MCF 10A (cell line): ENCODE data around the gene PARP6. TPM values are rescaled to one million over a fixed set of nuclear protein-coding genes. Genes with fewer than 3 reads are reported as not detected.

ENCODE experiments used
- BruUV-seq: library from RNA; stranded (reverse); fragments of 400-500 nt; replicated peaks from 2 replicates; lab custom pipeline; 2021; lab: Mats Ljungman, UMichigan
- CTCF ChIA-PET: fragments of 300-600 bp; sonication (Branson Sonifier 250); formaldehyde crosslinking; extraction: SDS; loops from one replicate; lab custom pipeline; 2021; ENCODE audit warnings: antibody characterized with exemption, inconsistent platforms; lab: Yijun Ruan, JAX
- POLR2A ChIA-PET: fragments of 300-600, 350-650 bp; sonication (Branson Sonifier 250); formaldehyde crosslinking; extraction: SDS; loops from one replicate; lab custom pipeline; 2020; ENCODE audit warnings: antibody characterized with exemption, inconsistent platforms; lab: Yijun Ruan, JAX
- DNase-seq: peaks from one replicate; pipeline ENCODE4 v3.0.0-alpha.2; 2018; ENCODE audit not compliant: unreplicated experiment
- H3K27ac Mint-ChIP-seq: one replicate; pipeline ENCODE4 v1.8.0; 2022; ENCODE audit warnings: mild to moderate bottlenecking, low read depth, mixed read lengths; ENCODE audit not compliant: unreplicated experiment
- H3K27me3 Mint-ChIP-seq: one replicate; pipeline ENCODE4 v1.8.0; 2022; ENCODE audit warnings: mixed read lengths; ENCODE audit not compliant: insufficient read depth, unreplicated experiment
- H3K36me3 Mint-ChIP-seq: one replicate; pipeline ENCODE4 v1.8.0; 2022; ENCODE audit warnings: mild to moderate bottlenecking, moderate library complexity, mixed read lengths; ENCODE audit not compliant: insufficient read depth, unreplicated experiment
- H3K4me1 Mint-ChIP-seq: one replicate; pipeline ENCODE4 v1.8.0; 2022; ENCODE audit warnings: mixed read lengths; ENCODE audit not compliant: insufficient read depth, unreplicated experiment
- H3K4me3 Mint-ChIP-seq: one replicate; pipeline ENCODE4 v1.8.0; 2022; ENCODE audit warnings: mild to moderate bottlenecking, moderate library complexity, mixed read lengths; ENCODE audit not compliant: unreplicated experiment
- H3K9me3 Mint-ChIP-seq: one replicate; pipeline ENCODE4 v1.8.0; 2022; ENCODE audit warnings: mixed read lengths; ENCODE audit not compliant: unreplicated experiment
- intact Hi-C: fragments of 100-400 bp; cut with micrococcal nuclease; formaldehyde crosslinking; loops from 2 replicates; pipeline ENCODE4 v1.14.1; 2022
- total RNA-seq: library from RNA; stranded (reverse); gene quantifications from 2 replicates; pipeline ENCODE4 v1.2.3, GENCODE V29; 2022
- TF ChIP-seq, protein P1 (sequence below): fragments of 200-600 bp; IDR thresholded peaks from one replicate; pipeline ENCODE4 v1.8.0; 2022; ENCODE audit warnings: antibody characterized with exemption, mild to moderate bottlenecking; ENCODE audit not compliant: unreplicated experiment

PARP6 gene
- total RNA-seq, 1 experiment from 2014 or later: 117 TPM

DNA sequence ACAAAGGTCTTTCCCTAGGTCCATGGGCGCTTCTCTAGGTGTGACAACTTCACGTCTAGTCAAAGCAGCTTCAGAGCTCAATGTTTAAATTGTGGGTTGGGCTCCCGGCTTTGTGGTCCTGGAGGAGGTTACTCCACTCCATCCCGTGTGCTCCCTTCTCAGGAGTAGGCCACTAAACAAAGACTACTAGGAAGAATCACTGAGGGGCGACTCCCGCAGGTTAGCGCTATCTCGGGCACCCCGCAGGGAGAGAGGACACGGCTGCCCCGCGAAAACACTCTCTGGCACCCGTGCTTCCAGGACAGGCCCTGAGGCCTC, 500 bp downstream of the PARP6 start:
- H3K4me3 Mint-ChIP-seq: peak overlapping the region; percentile 80
- peaks cover 20% of the 10 kb centered on the region for H3K4me1 Mint-ChIP-seq
- H3K9me3 Mint-ChIP-seq: no peaks in the 10 kb centered on the region
- peak overlapping the region; percentile 86 for H3K27ac Mint-ChIP-seq
- TF ChIP-seq, protein P1, sequence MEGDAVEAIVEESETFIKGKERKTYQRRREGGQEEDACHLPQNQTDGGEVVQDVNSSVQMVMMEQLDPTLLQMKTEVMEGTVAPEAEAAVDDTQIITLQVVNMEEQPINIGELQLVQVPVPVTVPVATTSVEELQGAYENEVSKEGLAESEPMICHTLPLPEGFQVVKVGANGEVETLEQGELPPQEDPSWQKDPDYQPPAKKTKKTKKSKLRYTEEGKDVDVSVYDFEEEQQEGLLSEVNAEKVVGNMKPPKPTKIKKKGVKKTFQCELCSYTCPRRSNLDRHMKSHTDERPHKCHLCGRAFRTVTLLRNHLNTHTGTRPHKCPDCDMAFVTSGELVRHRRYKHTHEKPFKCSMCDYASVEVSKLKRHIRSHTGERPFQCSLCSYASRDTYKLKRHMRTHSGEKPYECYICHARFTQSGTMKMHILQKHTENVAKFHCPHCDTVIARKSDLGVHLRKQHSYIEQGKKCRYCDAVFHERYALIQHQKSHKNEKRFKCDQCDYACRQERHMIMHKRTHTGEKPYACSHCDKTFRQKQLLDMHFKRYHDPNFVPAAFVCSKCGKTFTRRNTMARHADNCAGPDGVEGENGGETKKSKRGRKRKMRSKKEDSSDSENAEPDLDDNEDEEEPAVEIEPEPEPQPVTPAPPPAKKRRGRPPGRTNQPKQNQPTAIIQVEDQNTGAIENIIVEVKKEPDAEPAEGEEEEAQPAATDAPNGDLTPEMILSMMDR: no peak
- intact Hi-C loops: loop anchor here (1.0 to 2.0 kb wide), 4 partner anchors 42 to 73 kb away; no protein-coding TSS in a partner anchor
- DNase-seq: peak; percentile 27
- H3K36me3 Mint-ChIP-seq: peaks cover 36% of the 10 kb centered on the region
- no peaks in the 10 kb centered on the region for H3K27me3 Mint-ChIP-seq
- ChIA-PET POLR2A (interaction anchor here (0.7 to 3.3 kb wide), 12 partner anchors 8 to 72 kb away, joined by 3 to 18 read pairs (median 4); no protein-coding TSS in a partner anchor), CTCF (interaction anchor here (1.3 to 1.8 kb wide), 2 partner anchors 45 to 72 kb away, joined by 3 to 4 read pairs; no protein-coding TSS in a partner anchor)
- no TSS peak for BruUV-seq

DNA sequence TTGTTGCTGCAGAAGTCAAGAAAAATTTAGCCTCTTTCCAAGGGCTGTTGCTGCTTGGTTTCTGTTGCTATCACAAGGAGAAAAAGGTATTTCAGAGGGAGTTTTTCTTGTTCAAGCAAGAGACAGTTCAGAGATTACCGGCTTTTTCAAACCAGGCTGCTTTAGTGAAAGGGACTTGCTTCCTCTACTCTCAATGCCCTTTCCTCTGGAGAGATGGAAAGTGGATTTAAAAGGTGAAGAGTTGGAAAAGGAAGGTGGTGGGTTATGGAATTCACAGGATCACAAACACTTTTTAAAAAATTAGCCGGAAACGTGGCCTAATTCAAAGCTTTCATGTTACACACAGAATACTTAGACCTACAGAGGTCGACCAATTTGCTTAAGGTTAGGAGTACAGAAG, 1.1 kb downstream of the PARP6 start:
- intact Hi-C loops: no loop called here
- Mint-ChIP-seq H3K27ac (peak overlapping the region; percentile 86), H3K4me3 (peak overlapping the region; percentile 80), H3K4me1 (peaks cover 20% of the 10 kb centered on the region), H3K27me3 (no peaks in the 10 kb centered on the region), H3K36me3 (peaks cover 42% of the 10 kb centered on the region), H3K9me3 (no peaks in the 10 kb centered on the region)
- POLR2A ChIA-PET: interaction anchor here (0.7 to 3.2 kb wide), 12 partner anchors 8 to 202 kb away, joined by 3 to 12 read pairs (median 5); no protein-coding TSS in a partner anchor
- no peak for DNase-seq
- no TSS peak for BruUV-seq
- TF ChIP-seq, protein P1: no peak
- CTCF ChIA-PET: interaction anchor here (1.0 to 1.8 kb wide), 3 partner anchors 10 to 71 kb away, joined by 3 to 4 read pairs (median 3); no protein-coding TSS in a partner anchor

DNA sequence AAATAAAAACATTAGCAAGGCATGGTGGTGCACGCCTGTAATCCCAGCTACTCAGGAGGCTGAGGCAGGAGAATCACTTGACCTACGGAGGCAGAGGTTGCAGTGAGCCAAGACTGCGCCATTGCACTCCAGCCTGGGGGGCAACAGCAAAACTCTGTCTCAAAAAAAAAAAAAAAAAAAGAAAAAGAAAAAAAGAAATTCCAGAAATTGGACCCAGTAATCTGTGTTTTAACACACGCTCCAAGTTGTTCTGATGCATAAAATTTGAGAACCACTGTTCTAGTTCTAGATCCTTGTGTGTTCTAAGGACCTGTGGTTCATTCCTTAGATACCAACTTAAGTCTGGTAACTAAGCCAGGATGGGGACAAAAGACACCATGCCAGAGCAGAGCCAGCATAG, 2.6 kb downstream of the PARP6 start:
- H3K9me3 Mint-ChIP-seq: no peaks in the 10 kb centered on the region
- H3K27ac Mint-ChIP-seq: no peak overlapping the region
- H3K36me3 Mint-ChIP-seq: peaks cover 57% of the 10 kb centered on the region
- no TSS peak for BruUV-seq
- TF ChIP-seq, protein P1: no peak
- H3K27me3 Mint-ChIP-seq: no peaks in the 10 kb centered on the region
- ChIA-PET CTCF (interaction anchor here (0.7 kb wide), 1 partner anchor 92 kb away, joined by 4 read pairs; no protein-coding TSS in a partner anchor), POLR2A (interaction anchor here (1.0 to 3.2 kb wide), 3 partner anchors 43 to 402 kb away, joined by 3 to 12 read pairs (median 5); no protein-coding TSS in a partner anchor)
- intact Hi-C loops: no loop called here
- H3K4me1 Mint-ChIP-seq: peaks cover 20% of the 10 kb centered on the region
- no peak overlapping the region for H3K4me3 Mint-ChIP-seq
- DNase-seq: no peak

DNA sequence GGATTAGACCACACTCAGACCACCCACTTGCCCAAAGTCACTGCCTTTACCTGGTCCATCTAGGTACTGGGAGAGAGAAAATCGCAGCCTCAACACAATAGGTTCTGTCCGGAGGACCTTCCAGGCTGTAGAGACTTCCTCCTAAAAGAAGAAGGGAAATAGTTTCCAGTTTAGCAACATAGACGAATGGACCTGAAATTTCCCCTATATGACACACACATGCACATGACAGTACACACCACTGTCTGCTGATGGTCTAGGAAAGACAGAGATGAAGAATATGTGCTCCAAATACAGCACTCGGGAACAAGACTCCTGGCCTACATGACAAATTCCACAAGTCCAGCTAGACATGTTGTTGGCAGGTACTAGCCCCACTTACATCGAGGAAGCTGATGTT, 7.3 kb downstream of the PARP6 start:
- Mint-ChIP-seq H3K4me3 (no peak overlapping the region), H3K27me3 (no peaks in the 10 kb centered on the region), H3K4me1 (peaks cover 6% of the 10 kb centered on the region), H3K27ac (no peak overlapping the region), H3K9me3 (no peaks in the 10 kb centered on the region), H3K36me3 (peaks cover 94% of the 10 kb centered on the region)
- POLR2A ChIA-PET: interaction anchor here (1.3 to 2.8 kb wide), 3 partner anchors 8 to 68 kb away, joined by 3 to 15 read pairs (median 3); partner anchors contain the start of genes GRAMD2A and PKM
- no TSS peak for BruUV-seq
- no peak for DNase-seq
- TF ChIP-seq, protein P1: no peak
- intact Hi-C loops: no loop called here
- CTCF ChIA-PET: interaction anchor here (0.6 to 0.8 kb wide), 2 partner anchors 8 to 106 kb away, joined by 3 read pairs; no protein-coding TSS in a partner anchor
